CD14-positive monocyte (primary cell): ENCODE measurements around the gene ADI1. TPM values are rescaled to one million over a fixed set of nuclear protein-coding genes. Genes with fewer than 3 reads are reported as not detected.
"Not testable (repeated sequence)": the region's sequence is repeated elsewhere in the genome, so short reads cannot be mapped to it uniquely, and the experiment has no call there.

Experiments used
- DNase-seq, 3 donors: peaks; one replicate each; pipeline ENCODE4 v3.0.0-alpha.2; 2011 to 2022
- H2AFZ ChIP-seq: 2 replicates; pipeline ENCODE4 v1.6.0; 2012; ENCODE audit warnings: mild to moderate bottlenecking, low read depth, low read length, inconsistent platforms; ENCODE audit not compliant: insufficient read depth, poor library complexity, severe bottlenecking
- H3K27ac ChIP-seq, 2 donors: 1 replicate in 1 of 2; 2 replicates in 1 of 2; pipeline ENCODE4 v1.5.1; 2012 to 2013; ENCODE audit warnings: low read length in 2 of 2, control low read depth in 1 of 2, inconsistent platforms in 1 of 2, low read depth in 1 of 2, mild to moderate bottlenecking in 1 of 2
- H3K27me3 ChIP-seq, 2 donors: one replicate each; pipeline versions ENCODE4 v1.6.0 to v1.6.1; 2011 to 2013; ENCODE audit warnings: low read length in 2 of 2; ENCODE audit not compliant: control insufficient read depth in 2 of 2, insufficient read depth in 2 of 2
- H3K36me3 ChIP-seq, 2 donors: replicated peaks in 1 of 2; 1 replicate in 1 of 2; 2 replicates in 1 of 2; pipeline versions ENCODE4 v1.5.1 to v1.6.1; 2012 to 2013; ENCODE audit warnings: low read length in 2 of 2, control low read depth in 1 of 2, inconsistent platforms in 1 of 2, mild to moderate bottlenecking in 1 of 2; ENCODE audit not compliant: insufficient read depth in 2 of 2, control insufficient read depth in 1 of 2
- H3K4me1 ChIP-seq, 2 donors: 1 replicate in 1 of 2; 2 replicates in 1 of 2; pipeline versions ENCODE4 v1.5.1 to v1.6.1; 2012 to 2013; ENCODE audit warnings: low read length in 2 of 2, control low read depth in 1 of 2, inconsistent platforms in 1 of 2, mild to moderate bottlenecking in 1 of 2, moderate library complexity in 1 of 2; ENCODE audit not compliant: insufficient read depth in 2 of 2, control insufficient read depth in 1 of 2
- H3K4me2 ChIP-seq: replicated peaks from 2 replicates; pipeline ENCODE3; 2012; ENCODE audit warnings: low read length, moderate library complexity, mild to moderate bottlenecking; ENCODE audit not compliant: poor library complexity, severe bottlenecking; ENCODE audit errors: extremely low read depth
- H3K4me3 ChIP-seq, 3 experiments: fragments of 200-600 bp in 1 of 3; sonication (generic) in 1 of 3; replicated peaks in 1 of 3; 1 replicate in 2 of 3; 2 replicates in 1 of 3; pipeline ENCODE4 v1.5.1; 2011 to 2013; ENCODE audit warnings: low read length in 3 of 3, mild to moderate bottlenecking in 3 of 3, control low read depth in 2 of 3, low read depth in 2 of 3, inconsistent platforms in 1 of 3, moderate library complexity in 1 of 3
- H3K79me2 ChIP-seq: 2 replicates; pipeline ENCODE4 v1.6.0; 2012; ENCODE audit warnings: mild to moderate bottlenecking, control low read depth, inconsistent platforms, low read length, moderate library complexity; ENCODE audit not compliant: insufficient read depth
- H3K9ac ChIP-seq: 2 replicates; pipeline ENCODE4 v1.6.0; 2017; ENCODE audit warnings: low read length, mild to moderate bottlenecking; ENCODE audit not compliant: insufficient read depth, poor library complexity, severe bottlenecking
- H3K9me3 ChIP-seq, 2 donors: replicated peaks in 1 of 2; 1 replicate in 1 of 2; 2 replicates in 1 of 2; pipeline versions ENCODE4 v1.5.1 to v1.6.1; 2012 to 2013; ENCODE audit warnings: low read length in 2 of 2, control low read depth in 1 of 2; ENCODE audit not compliant: control insufficient read depth in 1 of 2, insufficient read depth in 1 of 2
- H4K20me1 ChIP-seq: 2 replicates; pipeline ENCODE4 v1.6.0; 2012; ENCODE audit warnings: mild to moderate bottlenecking, low read length, control low read depth, moderate library complexity; ENCODE audit not compliant: insufficient read depth
- H3K27ac Mint-ChIP-seq, 7 donors: one replicate each; pipeline ENCODE4 v1.8.0; 2020; ENCODE audit warnings: mild to moderate bottlenecking in 7 of 7, mixed read lengths in 7 of 7, moderate library complexity in 6 of 7, inconsistent platforms in 2 of 7
- H3K27me3 Mint-ChIP-seq, 3 donors: one replicate each; pipeline ENCODE4 v1.8.0; 2021 to 2022; ENCODE audit warnings: low read depth in 3 of 3, mild to moderate bottlenecking in 3 of 3, mixed read lengths in 3 of 3, moderate library complexity in 3 of 3, inconsistent platforms in 1 of 3
- H3K36me3 Mint-ChIP-seq, 2 donors: one replicate each; pipeline ENCODE4 v1.8.0; 2020; ENCODE audit warnings: mixed read lengths in 2 of 2, inconsistent platforms in 1 of 2, mild to moderate bottlenecking in 1 of 2
- H3K4me1 Mint-ChIP-seq: one replicate; pipeline ENCODE4 v1.8.0; 2020; ENCODE audit warnings: mild to moderate bottlenecking, mixed read lengths
- H3K4me3 Mint-ChIP-seq, 2 donors: one replicate each; pipeline ENCODE4 v1.8.0; 2020; ENCODE audit warnings: mild to moderate bottlenecking in 2 of 2, mixed read lengths in 2 of 2, moderate library complexity in 1 of 2
- H3K9me3 Mint-ChIP-seq, 7 donors: one replicate each; pipeline ENCODE4 v1.8.0; 2020 to 2022; ENCODE audit warnings: mixed read lengths in 7 of 7, mild to moderate bottlenecking in 6 of 7, moderate library complexity in 6 of 7, inconsistent platforms in 2 of 7
- WGBS: methylation state at CpG from one replicate; pipeline ENCODE4 v1.1.5; 2013; ENCODE audit warnings: missing lambda C conversion rate; ENCODE audit not compliant: insufficient coverage; 5-methylcytosine and 5-hydroxymethylcytosine counted together
- intact Hi-C, 2 donors: fragments of 100-400 bp; cut with micrococcal nuclease; formaldehyde crosslinking; loops; one replicate each; pipeline versions ENCODE4 v1.15.0 to v1.15.1; 2023
- polyA plus RNA-seq, 3 donors: library from polyadenylated mRNA; depleted of rRNA in 1 of 3; unstranded in 2 of 3; stranded (reverse) in 1 of 3; fragments of 300-500 nt in 2 of 3; fragments of >200 nt in 1 of 3; fragmentation: Illumina TruSeq in 2 of 3; gene quantifications; 1 replicate in 2 of 3; 2 replicates in 1 of 3; pipeline ENCODE4 v1.2.3, GENCODE V29; 2012 to 2021
- TF ChIP-seq, protein P1 (sequence below): fragments of 200-600 bp; IDR thresholded peaks from one replicate; pipeline ENCODE4 v1.8.0; 2022; ENCODE audit warnings: antibody characterized with exemption, mild to moderate bottlenecking

Gene ADI1
- polyA plus RNA-seq, 3 donors: 30.5 to 89.1 (median 79.3) TPM

DNA sequence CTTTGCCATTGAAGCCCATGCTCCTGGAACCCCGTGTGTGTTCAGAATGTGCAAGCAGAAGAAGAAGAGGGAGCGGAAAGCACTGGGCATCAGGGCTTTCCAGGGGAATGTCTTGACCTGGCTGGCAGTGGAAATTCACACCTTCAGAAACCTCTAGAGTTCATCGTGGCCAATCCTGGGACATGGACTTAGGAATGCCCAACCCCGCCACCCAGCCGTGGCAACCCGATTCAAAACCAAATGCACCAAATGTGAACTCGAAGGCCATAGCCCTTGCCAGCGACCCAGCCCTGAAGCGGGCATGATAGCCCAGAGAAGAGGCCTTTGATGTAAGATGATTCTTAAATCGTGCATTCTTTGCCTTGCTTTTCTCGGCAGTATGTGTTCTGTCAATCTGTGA is 69.4 kb downstream of the ADI1 start:
- TF ChIP-seq, protein P1, sequence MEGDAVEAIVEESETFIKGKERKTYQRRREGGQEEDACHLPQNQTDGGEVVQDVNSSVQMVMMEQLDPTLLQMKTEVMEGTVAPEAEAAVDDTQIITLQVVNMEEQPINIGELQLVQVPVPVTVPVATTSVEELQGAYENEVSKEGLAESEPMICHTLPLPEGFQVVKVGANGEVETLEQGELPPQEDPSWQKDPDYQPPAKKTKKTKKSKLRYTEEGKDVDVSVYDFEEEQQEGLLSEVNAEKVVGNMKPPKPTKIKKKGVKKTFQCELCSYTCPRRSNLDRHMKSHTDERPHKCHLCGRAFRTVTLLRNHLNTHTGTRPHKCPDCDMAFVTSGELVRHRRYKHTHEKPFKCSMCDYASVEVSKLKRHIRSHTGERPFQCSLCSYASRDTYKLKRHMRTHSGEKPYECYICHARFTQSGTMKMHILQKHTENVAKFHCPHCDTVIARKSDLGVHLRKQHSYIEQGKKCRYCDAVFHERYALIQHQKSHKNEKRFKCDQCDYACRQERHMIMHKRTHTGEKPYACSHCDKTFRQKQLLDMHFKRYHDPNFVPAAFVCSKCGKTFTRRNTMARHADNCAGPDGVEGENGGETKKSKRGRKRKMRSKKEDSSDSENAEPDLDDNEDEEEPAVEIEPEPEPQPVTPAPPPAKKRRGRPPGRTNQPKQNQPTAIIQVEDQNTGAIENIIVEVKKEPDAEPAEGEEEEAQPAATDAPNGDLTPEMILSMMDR: no peak
- no peak for DNase-seq
- H3K36me3 Mint-ChIP-seq: peaks cover 72 to 92% of the 10 kb centered on the region in 2 donors
- H3K4me3 ChIP-seq: no peak overlapping the region
- peaks cover 71 to 100% of the 10 kb centered on the region in 2 donors for H3K36me3 ChIP-seq
- intact Hi-C loops: no loop called here
- H2AFZ ChIP-seq: no peak overlapping the region
- WGBS: over 99% methylated on average over 10 of the region's 11 CpGs
- H3K27ac Mint-ChIP-seq: no peak overlapping the region
- no peaks in the 10 kb centered on the region for H3K79me2 ChIP-seq
- H3K9me3 Mint-ChIP-seq: peaks cover 0 to 3% (median 0%) of the 10 kb centered on the region in 7 donors
- no peaks in the 10 kb centered on the region for H3K27me3 ChIP-seq
- H3K27ac ChIP-seq: no peak overlapping the region
- no peaks in the 10 kb centered on the region for H4K20me1 ChIP-seq
- H3K9me3 ChIP-seq: no peaks in the 10 kb centered on the region
- H3K27me3 Mint-ChIP-seq: no peaks in the 10 kb centered on the region
- no peaks in the 10 kb centered on the region for H3K4me1 Mint-ChIP-seq
- no peak overlapping the region for H3K4me3 Mint-ChIP-seq
- H3K4me1 ChIP-seq: no peaks in the 10 kb centered on the region
- no peak overlapping the region for H3K4me2 ChIP-seq
- H3K9ac ChIP-seq: no peak overlapping the region

DNA sequence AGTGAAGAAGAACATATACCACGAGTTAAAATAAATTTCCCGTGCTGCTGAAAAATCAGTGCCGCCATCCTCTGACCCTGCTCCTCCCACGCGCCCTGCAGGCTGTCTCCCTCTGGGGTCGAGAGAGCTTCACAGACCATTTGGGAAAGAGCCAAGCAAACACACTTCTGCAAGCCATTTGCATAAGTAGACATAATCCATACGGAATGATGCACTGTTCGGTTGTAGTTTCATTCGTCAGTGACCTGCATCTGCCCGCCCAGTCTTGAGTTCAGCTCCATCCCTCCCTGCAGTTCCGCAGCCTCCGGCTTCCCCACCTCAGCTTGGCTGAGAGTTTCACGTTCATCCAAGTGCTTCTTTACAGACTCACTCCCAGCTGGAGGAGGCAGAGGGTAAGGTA is 70.2 kb downstream of the ADI1 start:
- Histone ChIP-seq H3K4me3 (no peak overlapping the region), H3K9ac (no peak overlapping the region), H3K9me3 (no peaks in the 10 kb centered on the region), H4K20me1 (no peaks in the 10 kb centered on the region), H3K36me3 (peaks cover 73 to 100% of the 10 kb centered on the region in 2 donors), H2AFZ (no peak overlapping the region), H3K79me2 (no peaks in the 10 kb centered on the region), H3K27ac (no peak overlapping the region), H3K27me3 (no peaks in the 10 kb centered on the region), H3K4me1 (no peaks in the 10 kb centered on the region), H3K4me2 (no peak overlapping the region)
- 97% methylated on average over 9 of the region's 13 CpGs for WGBS
- no peak for DNase-seq
- Mint-ChIP-seq H3K36me3 (peaks cover 77 to 94% of the 10 kb centered on the region in 2 donors), H3K4me3 (no peak overlapping the region), H3K9me3 (peaks cover 0 to 3% (median 0%) of the 10 kb centered on the region in 7 donors), H3K27me3 (no peaks in the 10 kb centered on the region), H3K27ac (peak overlapping the region in 2 of 7 donors; percentile 9 to 47), H3K4me1 (no peaks in the 10 kb centered on the region)
- TF ChIP-seq, protein P1: no peak
- intact Hi-C loops: no loop called here

DNA sequence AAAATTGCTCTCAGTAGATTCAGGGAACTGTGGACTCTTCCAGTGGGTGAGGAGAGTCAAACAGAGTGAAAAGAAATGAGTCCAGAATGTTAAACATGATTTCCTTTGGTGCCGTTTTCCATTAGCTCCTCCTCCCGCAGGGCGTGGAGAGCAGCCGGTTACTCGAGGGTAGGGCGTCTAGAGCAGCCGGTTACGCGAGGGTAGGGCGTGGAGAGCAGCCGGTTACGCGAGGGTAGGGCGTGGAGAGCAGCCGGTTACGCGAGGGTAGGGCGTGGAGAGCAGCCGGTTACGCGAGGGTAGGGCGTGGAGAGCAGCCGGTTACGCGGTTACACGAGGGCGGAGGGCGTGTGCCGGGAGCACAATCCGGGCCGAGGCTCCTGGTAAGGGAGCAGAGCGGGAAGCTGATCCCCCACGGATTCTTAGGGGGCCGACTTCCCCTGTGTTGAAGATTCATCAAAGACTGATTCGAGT is 70.9 kb downstream of the ADI1 start:
- H3K4me2 ChIP-seq, H3K27me3 Mint-ChIP-seq, DNase-seq, H3K4me1 Mint-ChIP-seq, H3K27me3 ChIP-seq, H4K20me1 ChIP-seq, H3K9me3 Mint-ChIP-seq, H3K9me3 ChIP-seq, H3K9ac ChIP-seq, H3K79me2 ChIP-seq, H3K4me3 Mint-ChIP-seq, H3K4me1 ChIP-seq, H3K27ac ChIP-seq, H3K4me3 ChIP-seq, H2AFZ ChIP-seq, intact Hi-C loops: not testable (repeated sequence)
- Mint-ChIP-seq H3K36me3 (peaks cover 83 to 95% of the 10 kb centered on the region in 2 donors), H3K27ac (peak overlapping the region in 1 of 7 donors; percentile 77)
- over 99% methylated on average over 19 of the region's 35 CpGs for WGBS
- H3K36me3 ChIP-seq: peaks cover 79 to 100% of the 10 kb centered on the region in 2 donors
